Lower lobe of right lung (tissue), 2 donors: ENCODE measurements around the gene STAMBP. TPM values are rescaled to one million over a fixed set of nuclear protein-coding genes. Genes with fewer than 3 reads are reported as not detected.

Source experiments
- ATAC-seq, 2 donors: fragments of 200-7000 bp; cut with Tn5 transposase; one replicate each; pipeline ENCODE4 v1.9.1; 2020 to 2022; ENCODE audit warnings: mild to moderate bottlenecking in 2 of 2, moderate library complexity in 2 of 2
- DNase-seq: peaks from one replicate; pipeline ENCODE4 v3.0.0-alpha.2; 2020
- H3K27ac ChIP-seq: fragments of 200-600 bp; one replicate; pipeline ENCODE4 v1.8.0; 2022
- H3K27me3 ChIP-seq: fragments of 200-600 bp; one replicate; pipeline ENCODE4 v1.8.0; 2022; ENCODE audit warnings: low read depth
- H3K36me3 ChIP-seq: fragments of 200-600 bp; one replicate; pipeline ENCODE4 v1.8.0; 2022; ENCODE audit warnings: mild to moderate bottlenecking
- H3K4me1 ChIP-seq: fragments of 200-600 bp; one replicate; pipeline ENCODE4 v1.8.0; 2022
- H3K4me3 ChIP-seq: fragments of 200-600 bp; one replicate; pipeline ENCODE4 v1.8.0; 2022; ENCODE audit warnings: mild to moderate bottlenecking
- H3K9me3 ChIP-seq: fragments of 200-600 bp; one replicate; pipeline ENCODE4 v1.8.0; 2022
- CTCF ChIP-seq: fragments of 200-600 bp; IDR thresholded peaks from one replicate; pipeline ENCODE4 v1.8.0; 2022; ENCODE audit warnings: antibody characterized with exemption, mild to moderate bottlenecking
- intact Hi-C: fragments of 100-400 bp; cut with DNase I; formaldehyde crosslinking; loops from one replicate; pipeline ENCODE4 v1.11.0; 2022
- total RNA-seq: library from RNA; stranded (reverse); fragmentation: NEBNext Ultra II Directional; extraction: Animal tissue kit (Norgen Biotek cat#: 25700); gene quantifications from one replicate; pipeline ENCODE4 v1.2.1, GENCODE V29; 2021
- donor health status: DM: no; HTN: yes; CAD: no; lungs with severe emphysema.

Gene STAMBP
- total RNA-seq, 1 donor from 2014 or later = 31.3 TPM

GRCh38 chr2:73828389-73828817, 358 bp upstream of the STAMBP start:
- Histone ChIP-seq H3K4me1 (peaks cover 21% of the 10 kb centered on the region), H3K27ac (peak overlapping the region; percentile 92), H3K36me3 (peaks cover 20% of the 10 kb centered on the region), H3K9me3 (no peaks in the 10 kb centered on the region), H3K27me3 (no peaks in the 10 kb centered on the region), H3K4me3 (peak overlapping the region; percentile 69)
- TF ChIP-seq CTCF = no peak
- ATAC-seq (no peak), DNase-seq (no peak)
- intact Hi-C loops = no loop called here

- intact Hi-C loops = no loop called here
Measured at GRCh38 chr2:73830871-73831401, 2.2 kb downstream of the STAMBP start.

GRCh38 chr2:73832930-73833329, 4.2 kb downstream of the STAMBP start:
- intact Hi-C loops = no loop called here
- H3K4me1 ChIP-seq = peaks cover 18% of the 10 kb centered on the region

More at GRCh38 chr2:73830871-73831401, 2.2 kb downstream of the STAMBP start:
- no peaks in the 10 kb centered on the region for H3K27me3 ChIP-seq
- no peak for TF ChIP-seq CTCF
- peaks cover 40% of the 10 kb centered on the region for H3K36me3 ChIP-seq
- H3K4me3 ChIP-seq = no peak overlapping the region
- H3K4me1 ChIP-seq = peaks cover 21% of the 10 kb centered on the region
- ATAC-seq = no peak
- no peak overlapping the region for H3K27ac ChIP-seq
- no peak for DNase-seq
- no peaks in the 10 kb centered on the region for H3K9me3 ChIP-seq

GRCh38 chr2:73836141-73836943, 7.6 kb downstream of the STAMBP start:
- DNase-seq (peak; percentile 52), ATAC-seq (peak in 1 of 2 donors; percentile 41)
- no peak overlapping the region for H3K4me3 ChIP-seq
- H3K36me3 ChIP-seq = peaks cover 49% of the 10 kb centered on the region
- H3K27me3 ChIP-seq = no peaks in the 10 kb centered on the region
- intact Hi-C loops = no loop called here
- TF ChIP-seq CTCF = no peak
- no peaks in the 10 kb centered on the region for H3K4me1 ChIP-seq
- H3K9me3 ChIP-seq = no peaks in the 10 kb centered on the region
- H3K27ac ChIP-seq = no peak overlapping the region

More at GRCh38 chr2:73832930-73833329, 4.2 kb downstream of the STAMBP start:
- Histone ChIP-seq H3K27ac (no peak overlapping the region), H3K27me3 (no peaks in the 10 kb centered on the region), H3K4me3 (no peak overlapping the region), H3K9me3 (no peaks in the 10 kb centered on the region), H3K36me3 (peaks cover 46% of the 10 kb centered on the region)
- no peak for ATAC-seq
- no peak for TF ChIP-seq CTCF
- no peak for DNase-seq

- DNase-seq = no peak
- peak in 1 of 2 donors; percentile 46 for ATAC-seq
Measured at GRCh38 chr2:73837847-73838585, 9.3 kb downstream of the STAMBP start.

More at GRCh38 chr2:73837847-73838585, 9.3 kb downstream of the STAMBP start:
- intact Hi-C loops = no loop called here
- H3K9me3 ChIP-seq = no peaks in the 10 kb centered on the region
- H3K36me3 ChIP-seq = peaks cover 41% of the 10 kb centered on the region
- H3K27ac ChIP-seq = no peak overlapping the region
- no peaks in the 10 kb centered on the region for H3K4me1 ChIP-seq
- no peaks in the 10 kb centered on the region for H3K27me3 ChIP-seq
- no peak overlapping the region for H3K4me3 ChIP-seq
- no peak for TF ChIP-seq CTCF
